Adrenal gland (tissue), 5 donors: ENCODE results near the gene CFAP53.

Experiments
- POLR2A ChIP-seq, 2 donors: fragments of 450-650 bp; IDR thresholded peaks; one replicate each; pipeline ENCODE4 v1.6.1; 2017; ENCODE audit warnings: antibody characterized with exemption in 2 of 2, mild to moderate bottlenecking in 2 of 2, moderate library complexity in 1 of 2
- TF ChIP-seq, protein P1 (sequence below), 6 experiments: fragments of 450-650 bp in 4 of 6; fragments of 200-600 bp in 2 of 6; sonication (generic) in 1 of 6; IDR thresholded peaks; 1 replicate in 5 of 6; 2 replicates in 1 of 6; pipeline versions ENCODE4 v1.5.1 to v1.8.0; 2016 to 2021; ENCODE audit warnings: antibody characterized with exemption in 6 of 6, mild to moderate bottlenecking in 2 of 6, moderate library complexity in 1 of 6
- donor health status: DM: no; HTN: no; CAD: no.

DNA sequence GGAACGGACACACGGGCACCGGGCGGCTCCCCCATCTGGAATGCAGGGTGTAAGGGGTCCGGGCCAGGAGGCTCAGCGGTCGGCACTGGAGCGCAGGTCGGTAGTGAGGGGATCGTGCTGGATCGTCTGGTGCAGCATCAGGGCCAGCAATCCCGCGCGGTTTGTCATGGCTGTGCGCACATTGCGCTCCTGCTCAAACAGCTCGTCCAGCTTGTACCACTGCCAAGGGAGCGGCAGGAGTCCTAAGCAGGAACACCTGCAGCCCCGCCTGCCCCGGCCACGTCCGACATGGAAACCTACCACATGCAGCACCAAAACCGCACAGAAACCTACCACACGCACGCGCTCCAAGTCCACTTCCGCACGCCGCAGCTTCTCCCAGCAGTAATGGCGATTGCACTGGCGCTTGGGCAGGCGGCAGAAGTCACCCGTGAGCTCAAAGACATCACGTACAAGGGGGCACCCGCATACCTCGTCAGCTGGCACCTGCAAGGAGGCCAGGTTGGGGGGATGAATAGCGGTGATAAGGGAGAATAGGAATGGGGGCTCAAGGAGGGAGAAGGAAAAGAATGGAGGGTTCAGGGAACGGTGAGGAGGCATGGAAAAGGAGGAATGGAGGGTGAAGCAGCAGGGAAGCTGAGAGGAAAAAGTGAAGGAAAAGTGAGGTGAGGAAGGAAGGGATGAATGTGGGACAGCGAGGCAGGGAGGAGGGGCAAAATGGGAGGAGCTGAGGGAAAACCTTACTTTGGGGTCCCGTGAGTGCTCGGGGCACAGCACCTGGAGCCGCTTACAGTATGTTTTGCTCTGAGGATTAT, 16.4 kb upstream of the CFAP53 start:
- no peak for TF ChIP-seq POLR2A (IDR thresholded peaks at IDR 0.05)
- TF ChIP-seq, protein P1, sequence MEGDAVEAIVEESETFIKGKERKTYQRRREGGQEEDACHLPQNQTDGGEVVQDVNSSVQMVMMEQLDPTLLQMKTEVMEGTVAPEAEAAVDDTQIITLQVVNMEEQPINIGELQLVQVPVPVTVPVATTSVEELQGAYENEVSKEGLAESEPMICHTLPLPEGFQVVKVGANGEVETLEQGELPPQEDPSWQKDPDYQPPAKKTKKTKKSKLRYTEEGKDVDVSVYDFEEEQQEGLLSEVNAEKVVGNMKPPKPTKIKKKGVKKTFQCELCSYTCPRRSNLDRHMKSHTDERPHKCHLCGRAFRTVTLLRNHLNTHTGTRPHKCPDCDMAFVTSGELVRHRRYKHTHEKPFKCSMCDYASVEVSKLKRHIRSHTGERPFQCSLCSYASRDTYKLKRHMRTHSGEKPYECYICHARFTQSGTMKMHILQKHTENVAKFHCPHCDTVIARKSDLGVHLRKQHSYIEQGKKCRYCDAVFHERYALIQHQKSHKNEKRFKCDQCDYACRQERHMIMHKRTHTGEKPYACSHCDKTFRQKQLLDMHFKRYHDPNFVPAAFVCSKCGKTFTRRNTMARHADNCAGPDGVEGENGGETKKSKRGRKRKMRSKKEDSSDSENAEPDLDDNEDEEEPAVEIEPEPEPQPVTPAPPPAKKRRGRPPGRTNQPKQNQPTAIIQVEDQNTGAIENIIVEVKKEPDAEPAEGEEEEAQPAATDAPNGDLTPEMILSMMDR (IDR thresholded peaks at IDR 0.05): no peak
